Pons (tissue), 1 donor: ENCODE results near the gene ESRRG.

Experiments used
- DNase-seq: peaks from one replicate; pipeline ENCODE4 v3.0.0-alpha.2; 2016; ENCODE audit warnings: low spot score

The ESRRG gene

GRCh38 chr1:216723274-216723780 lies at the start of gene ESRRG:
Gene ESRRG (minus strand): TSS chr1:216723429. CDS start chr1:216723299, 130 bp downstream.
- no peak for DNase-seq

- no peak for DNase-seq
Measured at GRCh38 chr1:216771922-216772321, 48.7 kb upstream of the ESRRG start.

- DNase-seq: no peak
Measured at GRCh38 chr1:216766633-216767327, 43.6 kb upstream of the ESRRG start.

GRCh38 chr1:216765346-216766300 lies 42.4 kb upstream of the ESRRG start:
- no peak for DNase-seq

- DNase-seq: no peak
Measured at GRCh38 chr1:216758161-216758560, 34.9 kb upstream of the ESRRG start.

- DNase-seq: no peak
Measured at GRCh38 chr1:216757110-216757509, 33.9 kb upstream of the ESRRG start.

- no peak for DNase-seq
Measured at GRCh38 chr1:216750961-216751360, 27.7 kb upstream of the ESRRG start.

GRCh38 chr1:216750031-216750627 lies 26.9 kb upstream of the ESRRG start:
- peak; percentile 93 for DNase-seq

GRCh38 chr1:216749232-216749631 lies 26.0 kb upstream of the ESRRG start:
- no peak for DNase-seq

GRCh38 chr1:216742625-216743024 lies 19.4 kb upstream of the ESRRG start:
- no peak for DNase-seq

- DNase-seq: no peak
Measured at GRCh38 chr1:216740331-216740730, 17.1 kb upstream of the ESRRG start.

- no peak for DNase-seq
Measured at GRCh38 chr1:216739793-216740192, 16.6 kb upstream of the ESRRG start.

- no peak for DNase-seq
Measured at GRCh38 chr1:216732121-216732520, 8.9 kb upstream of the ESRRG start.

- no peak for DNase-seq
Measured at GRCh38 chr1:216731562-216731961, 8.3 kb upstream of the ESRRG start.

GRCh38 chr1:216726435-216726834 lies 3.2 kb upstream of the ESRRG start:
- no peak for DNase-seq

- no peak for DNase-seq
Measured at GRCh38 chr1:216722821-216723220, 408 bp downstream of the ESRRG start.

GRCh38 chr1:216721863-216722262 lies 1.4 kb downstream of the ESRRG start:
- DNase-seq: no peak

GRCh38 chr1:216721062-216721461 lies 2.2 kb downstream of the ESRRG start:
- no peak for DNase-seq

GRCh38 chr1:216711712-216712111 lies 11.5 kb downstream of the ESRRG start:
- DNase-seq: no peak

GRCh38 chr1:216710598-216711333 lies 12.5 kb downstream of the ESRRG start:
- DNase-seq: no peak

GRCh38 chr1:216710055-216710454 lies 13.2 kb downstream of the ESRRG start:
- no peak for DNase-seq

GRCh38 chr1:216705676-216706075 lies 17.6 kb downstream of the ESRRG start:
- DNase-seq: no peak
